Right ventricle myocardium superior (tissue), 1 donor: ENCODE results near the gene TRMT1. TPM values are rescaled to one million over a fixed set of nuclear protein-coding genes. Genes with fewer than 3 reads are reported as not detected.

Source experiments
- ATAC-seq: fragments of 200-7000 bp; cut with Tn5 transposase; one replicate; pipeline ENCODE4 v1.9.1; 2020; ENCODE audit warnings: mild to moderate bottlenecking; ENCODE audit not compliant: poor library complexity
- DNase-seq: peaks from one replicate; pipeline ENCODE4 v3.0.0-alpha.2; 2020
- intact Hi-C: fragments of 100-400 bp; cut with DNase I; formaldehyde crosslinking; loops from one replicate; pipeline ENCODE4 v1.11.2; 2022
- total RNA-seq: library from RNA; stranded (reverse); fragmentation: NEBNext Ultra II Directional; extraction: Animal tissue kit (Norgen Biotek cat#: 25700); gene quantifications from one replicate; pipeline ENCODE4 v1.2.1, GENCODE V29; 2021
- donor health status: DM: no; HTN: yes; CAD: no; lungs with severe emphysema.

Gene TRMT1
- total RNA-seq, 1 donor from 2014 or later = 18.4 TPM

GRCh38 chr19:13066226-13066625, 50.3 kb downstream of the TRMT1 start:
- intact Hi-C loops = no loop called here
- DNase-seq = no peak
- no peak for ATAC-seq

GRCh38 chr19:13064092-13064489, 52.4 kb downstream of the TRMT1 start:
- DNase-seq = peak; percentile 71
- intact Hi-C loops = no loop called here
- ATAC-seq = peak; percentile 56

- DNase-seq (peak; percentile 70), ATAC-seq (peak; percentile 73)
- intact Hi-C loops = no loop called here
Observed at GRCh38 chr19:13063461-13064091, 53.0 kb downstream of the TRMT1 start.

- no peak for ATAC-seq
- intact Hi-C loops = no loop called here
- no peak for DNase-seq
Observed at GRCh38 chr19:13062317-13062716, 54.2 kb downstream of the TRMT1 start.

- intact Hi-C loops = no loop called here
- DNase-seq = peak; percentile 93
- ATAC-seq = peak; percentile 77
Observed at GRCh38 chr19:13060964-13061927, 55.3 kb downstream of the TRMT1 start.

GRCh38 chr19:13060233-13060963, 56.1 kb downstream of the TRMT1 start:
- intact Hi-C loops = no loop called here
- peak; percentile 11 for ATAC-seq

GRCh38 chr19:13058951-13059660, 57.4 kb downstream of the TRMT1 start:
- ATAC-seq (no peak), DNase-seq (no peak)
- intact Hi-C loops = loop anchor here (5.0 kb wide), 1 partner anchor 67 kb away; no protein-coding TSS in a partner anchor

More at GRCh38 chr19:13060233-13060963, 56.1 kb downstream of the TRMT1 start:
- DNase-seq = peak; percentile 77

- intact Hi-C loops = loop anchor here (5.0 kb wide), 1 partner anchor 65 kb away; no protein-coding TSS in a partner anchor
- no peak for ATAC-seq
- no peak for DNase-seq
Observed at GRCh38 chr19:13057744-13058143, 58.8 kb downstream of the TRMT1 start.

- intact Hi-C loops = loop anchor here (5.0 kb wide), 1 partner anchor 65 kb away; no protein-coding TSS in a partner anchor
- ATAC-seq = no peak
- no peak for DNase-seq
Observed at GRCh38 chr19:13057147-13057572, 59.4 kb downstream of the TRMT1 start.

- peak; percentile 77 for DNase-seq
- ATAC-seq = no peak
- intact Hi-C loops = loop anchor here (5.0 kb wide), 1 partner anchor 64 kb away; no protein-coding TSS in a partner anchor
Observed at GRCh38 chr19:13056052-13056660, 60.4 kb downstream of the TRMT1 start.

- ATAC-seq = peak; percentile 52
- intact Hi-C loops = loop anchor here (5.0 kb wide), 1 partner anchor 63 kb away; no protein-coding TSS in a partner anchor
Observed at GRCh38 chr19:13055213-13056051, 61.1 kb downstream of the TRMT1 start.

More at GRCh38 chr19:13055213-13056051, 61.1 kb downstream of the TRMT1 start:
- peak; percentile 90 for DNase-seq

Other genes with a start within 250 kb of the TRMT1 start
- 16.9 TPM for gene DNASE2, start 235.3 kb downstream of the TRMT1 start, total RNA-seq
- gene KLF1, start 229.5 kb downstream of the TRMT1 start, total RNA-seq = not detected
- 39.5 TPM for gene GCDH, start 225.6 kb downstream of the TRMT1 start, total RNA-seq
- not detected for gene SYCE2, start 197.4 kb downstream of the TRMT1 start, total RNA-seq
- 34.6 TPM for gene FARSA, start 183.0 kb downstream of the TRMT1 start, total RNA-seq
- gene CALR, start 178.1 kb downstream of the TRMT1 start, total RNA-seq = 378 TPM
- 174 TPM for gene RAD23A, start 170.9 kb downstream of the TRMT1 start, total RNA-seq
- gene GADD45GIP1, start 159.5 kb downstream of the TRMT1 start, total RNA-seq = 31.1 TPM
- gene DAND5, start 147.2 kb downstream of the TRMT1 start, total RNA-seq = 9.1 TPM
- gene NFIX, start 121.3 kb downstream of the TRMT1 start, total RNA-seq = 160 TPM
- 7.2 TPM for gene LYL1, start 13.9 kb downstream of the TRMT1 start, total RNA-seq
- gene NACC1, start 1.5 kb upstream of the TRMT1 start, total RNA-seq = 44.6 TPM
- gene STX10, start 33.6 kb upstream of the TRMT1 start, total RNA-seq = 38.2 TPM
- gene IER2, start 33.7 kb upstream of the TRMT1 start, total RNA-seq = 17.7 TPM